ENCODE data around the gene COX18. TPM values are rescaled to one million over a fixed set of nuclear protein-coding genes. Genes with fewer than 3 reads are reported as not detected.

Gene COX18
- total RNA-seq, 1 donor from 2014 or later: 8.4 TPM

DNA sequence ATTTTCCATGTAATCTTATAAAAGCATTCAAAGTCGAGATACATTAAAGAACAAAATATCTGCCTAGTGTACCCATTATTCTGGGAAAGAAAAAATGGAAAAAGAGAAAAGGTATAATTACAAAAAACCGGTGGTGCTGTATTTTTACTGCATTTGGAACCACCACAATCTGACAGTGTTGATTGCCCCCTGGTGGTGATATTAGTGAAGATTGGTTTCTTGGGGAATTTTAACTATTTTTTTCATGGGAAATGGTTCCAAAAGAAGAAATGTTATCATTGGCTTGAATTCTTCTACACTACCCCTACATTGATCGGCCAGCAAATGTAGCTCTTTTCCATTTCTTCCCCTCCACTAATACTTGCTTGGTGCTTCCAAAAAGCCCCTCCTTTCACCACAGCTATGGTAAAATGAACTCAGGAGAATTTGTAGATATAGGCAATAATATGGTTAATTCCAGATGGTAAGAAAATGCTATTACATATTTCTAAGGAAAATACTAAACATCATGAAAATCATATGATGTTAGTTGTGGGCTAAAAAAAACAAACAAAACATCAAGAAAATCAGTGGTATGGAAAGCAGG, 50.0 kb downstream of the COX18 start:
- Histone ChIP-seq H3K4me1 (ENCODE audit: control insufficient read depth in 3 of 3, insufficient read depth in 3 of 3, low read length in 3 of 3) (no peaks in the 10 kb centered on the region), H3K4me3 (ENCODE audit: low read length in 3 of 3) (no peak overlapping the region), H3K36me3 (ENCODE audit: control insufficient read depth in 3 of 3, insufficient read depth in 3 of 3, low read length in 3 of 3) (no peaks in the 10 kb centered on the region), H3K9ac (ENCODE audit: low read depth in 1 of 3, low read length in 3 of 3) (no peak overlapping the region), H3K27me3 (ENCODE audit: control insufficient read depth in 3 of 3, insufficient read depth in 3 of 3, low read length in 3 of 3) (no peaks in the 10 kb centered on the region), H3K27ac (ENCODE audit: low read depth, low read length) (no peak overlapping the region), H3K9me3 (ENCODE audit: control insufficient read depth in 3 of 3, low read length in 3 of 3) (no peaks in the 10 kb centered on the region)

DNA sequence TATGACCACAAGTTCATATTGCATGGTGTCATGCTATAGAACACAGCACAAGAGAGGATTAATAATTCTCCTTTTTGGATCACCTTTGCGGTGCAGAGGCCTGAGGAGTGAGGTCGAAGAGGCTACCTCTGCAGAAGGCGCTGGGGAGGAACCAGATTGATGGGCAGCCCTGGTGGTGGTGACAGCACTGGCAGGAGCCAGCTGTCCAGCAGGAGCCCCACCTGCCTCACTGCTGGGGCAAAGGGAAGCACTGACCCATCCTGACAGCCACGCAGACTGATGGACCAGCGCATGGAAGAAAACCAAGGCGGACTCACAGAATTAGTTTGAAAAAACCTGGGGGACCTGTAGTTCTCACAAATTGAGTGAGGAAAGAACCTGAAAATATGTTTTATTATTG, 50.9 kb downstream of the COX18 start:
- Histone ChIP-seq H3K9ac (ENCODE audit: low read depth in 1 of 3, low read length in 3 of 3) (no peak overlapping the region), H3K27me3 (ENCODE audit: control insufficient read depth in 3 of 3, insufficient read depth in 3 of 3, low read length in 3 of 3) (no peaks in the 10 kb centered on the region)

DNA sequence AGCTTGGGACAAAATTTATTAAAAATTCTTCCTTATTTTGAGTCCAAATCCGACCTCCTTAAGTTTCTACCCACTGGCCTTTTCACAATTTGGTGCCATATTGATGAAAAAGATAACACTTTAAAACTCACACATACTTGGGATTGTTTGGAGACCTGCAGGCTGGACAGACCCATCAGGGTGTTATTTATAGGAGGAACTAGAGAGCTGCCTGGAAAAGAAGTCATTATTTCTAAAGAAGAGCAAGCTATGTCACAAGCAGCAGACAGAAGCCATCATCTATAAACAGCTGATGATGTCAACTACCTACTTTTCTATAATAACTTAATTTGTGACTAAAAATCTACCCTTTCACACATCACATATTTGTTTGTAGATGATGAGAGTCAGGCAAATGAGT, 56.2 kb downstream of the COX18 start:
- H3K36me3 ChIP-seq (ENCODE audit: control insufficient read depth in 3 of 3, insufficient read depth in 3 of 3, low read length in 3 of 3): no peaks in the 10 kb centered on the region
- H3K4me1 ChIP-seq (ENCODE audit: control insufficient read depth in 3 of 3, insufficient read depth in 3 of 3, low read length in 3 of 3): no peaks in the 10 kb centered on the region
- H3K9me3 ChIP-seq (ENCODE audit: control insufficient read depth in 3 of 3, low read length in 3 of 3): no peaks in the 10 kb centered on the region
- H3K27ac ChIP-seq (ENCODE audit: low read depth, low read length): no peak overlapping the region
- no peak overlapping the region for H3K9ac ChIP-seq (ENCODE audit: low read depth in 1 of 3, low read length in 3 of 3)
- no peak overlapping the region for H3K4me3 ChIP-seq (ENCODE audit: low read length in 3 of 3)
- H3K27me3 ChIP-seq (ENCODE audit: control insufficient read depth in 3 of 3, insufficient read depth in 3 of 3, low read length in 3 of 3): peaks cover 0 to 3% (median 0%) of the 10 kb centered on the region in 3 donors

More for the DNA sequence above, 50.9 kb downstream of the COX18 start:
- Histone ChIP-seq H3K27ac (ENCODE audit: low read depth, low read length) (no peak overlapping the region), H3K36me3 (ENCODE audit: control insufficient read depth in 3 of 3, insufficient read depth in 3 of 3, low read length in 3 of 3) (no peaks in the 10 kb centered on the region), H3K4me3 (ENCODE audit: low read length in 3 of 3) (no peak overlapping the region), H3K4me1 (ENCODE audit: control insufficient read depth in 3 of 3, insufficient read depth in 3 of 3, low read length in 3 of 3) (no peaks in the 10 kb centered on the region), H3K9me3 (ENCODE audit: control insufficient read depth in 3 of 3, low read length in 3 of 3) (no peaks in the 10 kb centered on the region)

DNA sequence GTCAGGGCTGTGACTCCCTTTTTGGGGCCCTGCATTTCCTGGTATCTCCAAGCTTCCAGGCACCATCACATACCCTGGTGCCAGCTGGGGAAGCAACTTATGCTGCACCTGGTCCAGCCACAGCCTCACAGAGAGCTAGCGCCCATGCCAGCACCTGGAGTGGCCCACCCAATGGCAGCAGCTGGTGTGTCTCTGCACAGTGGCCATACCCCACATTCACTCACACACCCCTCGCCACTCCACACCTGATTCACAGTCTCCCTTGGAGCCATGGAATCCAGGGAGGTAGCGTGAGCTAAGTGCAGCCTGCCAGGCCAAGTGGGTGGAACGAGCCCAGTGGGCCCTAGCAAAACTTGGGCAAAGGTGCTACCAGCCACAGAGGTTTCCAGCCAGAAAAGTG, 56.8 kb downstream of the COX18 start:
- Histone ChIP-seq H3K9me3 (ENCODE audit: control insufficient read depth in 3 of 3, low read length in 3 of 3) (no peaks in the 10 kb centered on the region), H3K4me1 (ENCODE audit: control insufficient read depth in 3 of 3, insufficient read depth in 3 of 3, low read length in 3 of 3) (no peaks in the 10 kb centered on the region)

DNA sequence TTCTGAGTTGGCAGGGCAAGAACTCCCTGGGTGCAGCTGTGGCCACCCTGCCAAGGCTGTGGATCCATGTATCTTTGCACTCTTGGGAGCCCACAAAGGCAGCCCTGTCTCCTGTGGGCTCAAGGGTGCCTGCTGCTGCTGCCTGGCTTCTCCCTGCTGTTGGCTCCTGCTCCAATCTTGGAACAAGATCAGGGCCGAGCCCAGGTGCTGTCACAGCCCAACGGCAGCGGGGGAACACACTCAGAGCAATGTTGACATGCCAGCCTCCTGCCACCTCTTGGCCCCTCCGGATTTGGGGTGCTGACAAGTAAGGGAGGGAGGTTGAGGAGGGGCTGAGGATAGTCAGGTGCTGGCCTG, 57.9 kb downstream of the COX18 start:
- Histone ChIP-seq H3K27ac (ENCODE audit: low read depth, low read length) (no peak overlapping the region), H3K4me1 (ENCODE audit: control insufficient read depth in 3 of 3, insufficient read depth in 3 of 3, low read length in 3 of 3) (no peaks in the 10 kb centered on the region), H3K9ac (ENCODE audit: low read depth in 1 of 3, low read length in 3 of 3) (no peak overlapping the region), H3K27me3 (ENCODE audit: control insufficient read depth in 3 of 3, insufficient read depth in 3 of 3, low read length in 3 of 3) (peaks cover 0 to 3% (median 0%) of the 10 kb centered on the region in 3 donors), H3K4me3 (ENCODE audit: low read length in 3 of 3) (no peak overlapping the region), H3K36me3 (ENCODE audit: control insufficient read depth in 3 of 3, insufficient read depth in 3 of 3, low read length in 3 of 3) (no peaks in the 10 kb centered on the region), H3K9me3 (ENCODE audit: control insufficient read depth in 3 of 3, low read length in 3 of 3) (no peaks in the 10 kb centered on the region)

More for the DNA sequence above, 56.8 kb downstream of the COX18 start:
- H3K36me3 ChIP-seq (ENCODE audit: control insufficient read depth in 3 of 3, insufficient read depth in 3 of 3, low read length in 3 of 3): no peaks in the 10 kb centered on the region
- no peak overlapping the region for H3K9ac ChIP-seq (ENCODE audit: low read depth in 1 of 3, low read length in 3 of 3)
- H3K4me3 ChIP-seq (ENCODE audit: low read length in 3 of 3): no peak overlapping the region
- peaks cover 0 to 3% (median 0%) of the 10 kb centered on the region in 3 donors for H3K27me3 ChIP-seq (ENCODE audit: control insufficient read depth in 3 of 3, insufficient read depth in 3 of 3, low read length in 3 of 3)
- no peak overlapping the region for H3K27ac ChIP-seq (ENCODE audit: low read depth, low read length)

DNA sequence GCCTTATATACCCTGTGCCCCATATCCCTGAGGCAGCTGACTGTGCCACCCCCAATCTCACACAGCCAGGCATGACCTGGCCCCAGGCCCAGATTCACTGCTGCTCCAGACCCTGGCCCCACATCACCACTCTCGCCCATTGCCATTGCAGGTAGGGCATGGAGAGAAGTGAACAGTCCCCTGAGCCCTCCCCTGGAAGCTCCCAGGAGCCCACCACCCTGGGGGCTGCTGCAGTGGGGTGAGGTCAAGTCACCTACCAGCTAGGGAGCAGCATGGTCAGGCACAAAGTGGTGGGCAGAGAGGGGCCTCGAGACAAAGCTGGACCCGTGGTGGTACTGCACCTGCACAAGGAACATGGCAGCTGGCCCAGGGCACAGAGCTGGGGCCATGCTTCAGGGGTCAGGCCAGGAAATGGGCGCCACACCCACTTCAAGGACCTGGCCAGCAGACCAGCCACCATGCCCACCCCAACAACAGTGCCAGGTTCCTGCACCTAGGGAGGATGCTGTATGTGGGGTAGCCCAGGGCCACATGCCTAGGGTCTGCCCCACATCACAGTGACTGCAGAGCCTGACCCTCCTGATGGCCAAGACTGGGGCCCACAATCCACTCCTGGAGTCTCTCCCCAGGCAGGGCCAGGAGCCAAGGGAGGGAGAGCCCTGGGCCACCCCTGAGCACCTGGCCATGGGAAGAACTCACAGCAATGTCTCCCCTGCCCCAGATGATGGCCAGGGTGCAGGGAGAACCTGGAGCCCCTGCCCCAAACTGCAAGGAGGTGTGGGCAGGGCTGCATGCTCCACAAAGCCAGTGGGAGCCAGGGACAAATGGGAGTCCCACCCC, 58.5 kb downstream of the COX18 start:
- Histone ChIP-seq H3K4me1 (ENCODE audit: control insufficient read depth in 3 of 3, insufficient read depth in 3 of 3, low read length in 3 of 3) (no peaks in the 10 kb centered on the region), H3K27me3 (ENCODE audit: control insufficient read depth in 3 of 3, insufficient read depth in 3 of 3, low read length in 3 of 3) (peaks cover 0 to 3% (median 0%) of the 10 kb centered on the region in 3 donors), H3K27ac (ENCODE audit: low read depth, low read length) (no peak overlapping the region), H3K9me3 (ENCODE audit: control insufficient read depth in 3 of 3, low read length in 3 of 3) (no peaks in the 10 kb centered on the region), H3K4me3 (ENCODE audit: low read length in 3 of 3) (no peak overlapping the region), H3K36me3 (ENCODE audit: control insufficient read depth in 3 of 3, insufficient read depth in 3 of 3, low read length in 3 of 3) (no peaks in the 10 kb centered on the region), H3K9ac (ENCODE audit: low read depth in 1 of 3, low read length in 3 of 3) (no peak overlapping the region)

DNA sequence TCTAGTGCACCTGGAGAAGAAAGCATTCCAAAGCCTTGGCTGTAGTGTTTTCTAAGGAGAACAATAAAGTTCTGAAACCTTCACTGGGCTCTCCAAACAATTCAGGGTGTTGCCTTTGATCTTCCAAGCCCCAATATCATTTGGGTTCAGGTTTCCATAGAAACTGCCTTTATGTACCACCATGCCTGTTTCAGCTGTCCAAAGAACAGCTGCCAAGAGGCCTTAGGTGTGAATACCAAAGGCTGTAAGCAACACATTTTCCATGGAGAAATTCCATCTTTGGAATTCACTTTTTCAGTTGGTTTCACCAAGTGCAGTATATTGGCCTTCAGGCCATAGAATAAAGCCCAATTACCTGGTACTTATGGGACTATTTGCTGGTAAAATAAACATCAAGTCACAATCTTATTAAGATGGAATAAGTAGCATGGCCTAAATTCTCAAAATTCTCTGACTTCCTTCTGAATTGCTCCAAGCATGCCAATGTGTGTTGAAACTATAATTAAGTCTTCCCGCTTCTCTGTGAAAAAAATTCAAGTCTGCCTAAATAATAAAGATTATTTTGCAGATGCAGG, 61.9 kb downstream of the COX18 start:
- Histone ChIP-seq H3K9me3 (ENCODE audit: control insufficient read depth in 3 of 3, low read length in 3 of 3) (no peaks in the 10 kb centered on the region), H3K27me3 (ENCODE audit: control insufficient read depth in 3 of 3, insufficient read depth in 3 of 3, low read length in 3 of 3) (peaks cover 0 to 3% (median 0%) of the 10 kb centered on the region in 3 donors), H3K9ac (ENCODE audit: low read depth in 1 of 3, low read length in 3 of 3) (no peak overlapping the region), H3K4me1 (ENCODE audit: control insufficient read depth in 3 of 3, insufficient read depth in 3 of 3, low read length in 3 of 3) (no peaks in the 10 kb centered on the region), H3K4me3 (ENCODE audit: low read length in 3 of 3) (no peak overlapping the region), H3K27ac (ENCODE audit: low read depth, low read length) (no peak overlapping the region), H3K36me3 (ENCODE audit: control insufficient read depth in 3 of 3, insufficient read depth in 3 of 3, low read length in 3 of 3) (no peaks in the 10 kb centered on the region)

DNA sequence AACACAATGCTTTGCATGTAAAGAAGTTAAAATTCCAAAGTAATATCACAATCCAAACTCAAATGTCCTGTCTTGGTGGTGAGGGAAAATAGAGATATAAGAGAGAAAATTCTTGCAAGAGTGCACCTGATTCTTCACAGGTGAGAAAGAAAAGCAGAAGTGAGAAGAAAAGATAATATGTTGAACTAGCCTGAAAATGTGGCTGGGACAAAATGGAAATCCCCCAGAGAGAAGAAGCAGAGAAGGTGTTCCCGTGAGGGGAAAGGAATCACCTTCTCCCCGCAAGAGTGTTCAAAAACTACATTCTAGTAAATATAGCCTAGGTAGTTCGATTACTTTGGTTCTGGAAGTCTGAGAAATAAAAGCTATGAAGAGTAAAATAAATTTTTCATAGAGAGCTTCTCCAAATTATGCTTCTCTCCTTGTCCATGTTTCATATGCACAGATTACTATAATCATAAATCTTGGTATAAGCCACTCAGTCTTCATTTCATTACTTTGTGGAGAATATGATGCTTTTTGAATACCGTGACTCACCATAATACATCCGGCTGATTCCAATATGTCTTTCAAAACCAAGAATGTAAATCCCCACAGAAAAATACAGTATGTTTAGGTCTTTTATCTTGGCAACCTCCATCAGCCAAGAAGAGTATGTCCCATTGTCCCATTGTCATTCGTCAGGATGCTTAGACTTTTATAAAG, 63.1 kb downstream of the COX18 start:
- Histone ChIP-seq H3K4me3 (ENCODE audit: low read length in 3 of 3) (no peak overlapping the region), H3K36me3 (ENCODE audit: control insufficient read depth in 3 of 3, insufficient read depth in 3 of 3, low read length in 3 of 3) (no peaks in the 10 kb centered on the region), H3K27ac (ENCODE audit: low read depth, low read length) (no peak overlapping the region)

DNA sequence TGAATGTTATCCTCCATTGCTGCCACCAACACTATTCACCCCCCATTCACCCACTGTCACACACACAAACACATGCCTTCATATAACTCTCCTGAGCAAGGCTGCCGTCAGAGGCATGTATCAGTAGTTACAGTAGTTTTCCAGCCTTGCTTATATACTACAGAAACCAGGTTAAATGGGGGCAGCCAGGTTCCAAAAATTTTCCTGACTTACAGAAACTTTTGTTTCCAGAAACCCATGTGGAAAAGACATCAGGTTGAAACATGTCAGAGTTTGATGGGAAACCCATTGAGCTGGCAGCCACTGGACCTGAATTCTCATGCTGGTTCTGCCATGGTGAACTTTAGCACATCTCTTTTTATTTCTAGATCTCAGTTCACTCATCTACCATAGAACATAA, 64.0 kb downstream of the COX18 start:
- H3K27me3 ChIP-seq (ENCODE audit: control insufficient read depth in 3 of 3, insufficient read depth in 3 of 3, low read length in 3 of 3): no peaks in the 10 kb centered on the region
- H3K9me3 ChIP-seq (ENCODE audit: control insufficient read depth in 3 of 3, low read length in 3 of 3): no peaks in the 10 kb centered on the region
- H3K9ac ChIP-seq (ENCODE audit: low read depth in 1 of 3, low read length in 3 of 3): no peak overlapping the region
- no peak overlapping the region for H3K27ac ChIP-seq (ENCODE audit: low read depth, low read length)
- no peaks in the 10 kb centered on the region for H3K36me3 ChIP-seq (ENCODE audit: control insufficient read depth in 3 of 3, insufficient read depth in 3 of 3, low read length in 3 of 3)
- no peaks in the 10 kb centered on the region for H3K4me1 ChIP-seq (ENCODE audit: control insufficient read depth in 3 of 3, insufficient read depth in 3 of 3, low read length in 3 of 3)
- no peak overlapping the region for H3K4me3 ChIP-seq (ENCODE audit: low read length in 3 of 3)

More for the DNA sequence above, 63.1 kb downstream of the COX18 start:
- no peaks in the 10 kb centered on the region for H3K9me3 ChIP-seq (ENCODE audit: control insufficient read depth in 3 of 3, low read length in 3 of 3)
- H3K9ac ChIP-seq (ENCODE audit: low read depth in 1 of 3, low read length in 3 of 3): no peak overlapping the region
- H3K4me1 ChIP-seq (ENCODE audit: control insufficient read depth in 3 of 3, insufficient read depth in 3 of 3, low read length in 3 of 3): no peaks in the 10 kb centered on the region
- peaks cover 0 to 3% (median 0%) of the 10 kb centered on the region in 3 donors for H3K27me3 ChIP-seq (ENCODE audit: control insufficient read depth in 3 of 3, insufficient read depth in 3 of 3, low read length in 3 of 3)

All from skeletal muscle tissue (tissue), 4 donors.